ENCODE results near the gene KRT17.

DNA sequence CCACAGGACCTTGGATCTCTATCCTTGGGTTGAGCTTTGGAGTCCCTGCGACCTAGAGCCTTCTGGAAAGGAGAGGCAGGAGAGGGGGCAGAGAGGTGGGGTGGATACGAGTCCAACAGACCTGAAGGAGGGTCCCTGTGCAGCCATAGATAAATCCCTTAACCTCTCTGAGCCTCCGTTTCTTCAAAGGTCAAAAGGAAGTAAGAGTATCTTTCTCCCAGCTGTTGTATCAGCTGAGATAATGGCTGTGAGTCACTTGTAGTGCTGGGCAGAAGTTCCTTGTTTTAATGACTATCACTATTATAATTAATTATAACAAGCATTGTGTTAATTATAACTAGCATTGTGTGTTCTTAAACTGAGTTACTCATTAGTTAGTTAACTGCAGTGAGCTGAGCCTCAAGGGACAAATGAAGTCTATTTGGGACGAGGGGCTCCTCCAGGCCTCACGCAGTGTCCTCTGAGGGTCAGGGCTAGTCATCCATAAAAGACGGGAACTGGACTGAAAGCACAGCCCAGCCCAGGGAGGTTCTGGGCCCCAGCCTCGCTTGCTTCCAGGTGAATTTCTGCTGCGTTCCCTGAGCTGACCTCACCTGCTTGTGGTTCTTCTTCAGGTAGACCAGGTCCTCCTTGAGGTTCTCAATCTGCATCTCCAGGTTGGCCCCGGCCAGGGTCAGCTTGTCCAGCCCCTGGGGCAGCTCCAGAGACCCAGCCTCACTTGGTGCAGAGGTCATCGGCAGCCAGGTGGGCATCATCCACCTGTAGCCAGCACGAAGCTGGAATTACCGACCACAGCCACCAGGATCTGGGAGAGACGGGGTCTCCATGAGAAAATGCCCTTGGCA is 5.7 kb upstream of the KRT17 start:
- no peak for TF ChIP-seq JUNB (IDR thresholded peaks at IDR 0.05)
- TF ChIP-seq SRF (IDR thresholded peaks at IDR 0.05; ENCODE audit: low read depth in 2 of 2, low read length in 2 of 2), result no peak
- no peak for TF ChIP-seq FOS (IDR thresholded peaks at IDR 0.05; ENCODE audit: borderline replicate concordance, extremely low read depth, insufficient read length)
- TF ChIP-seq RELA (IDR thresholded peaks at IDR 0.05; ENCODE audit: borderline replicate concordance, partially characterized antibody), result no peak
- no peak for TF ChIP-seq BMI1 (IDR thresholded peaks at IDR 0.05; ENCODE audit: borderline replicate concordance)
- TF ChIP-seq POLR2AphosphoS2 (IDR thresholded peaks at IDR 0.05; ENCODE audit: low read depth, low read length), result no peak
- TF ChIP-seq ATF3 (IDR thresholded peaks at IDR 0.05; ENCODE audit: borderline replicate concordance, extremely low read depth, low read depth, low read length), result no peak
- TF ChIP-seq CTCF (IDR thresholded peaks at IDR 0.05 in 2 of 3, conservative IDR thresholded peaks at IDR 0.05 in 1 of 3; ENCODE audit: control insufficient read depth in 2 of 3, extremely low read depth in 1 of 3, insufficient read depth in 1 of 3, low read depth in 3 of 3, low read length in 3 of 3), result no peak
- no peak for TF ChIP-seq NR2F1 (conservative IDR thresholded peaks at IDR 0.05)
- TF ChIP-seq BHLHE40 (IDR thresholded peaks at IDR 0.05; ENCODE audit: borderline replicate concordance in 1 of 2, low read depth in 2 of 2, low read length in 1 of 2), result no peak
- TF ChIP-seq POLR2AphosphoS5 (IDR thresholded peaks at IDR 0.05; ENCODE audit: low read length), result no peak
